H9 (cell line): Measurements from ENCODE around the gene CYB561D1. TPM values are rescaled to one million over a fixed set of nuclear protein-coding genes. Genes with fewer than 3 reads are reported as not detected.

Source experiments
- DNase-seq: peaks from one replicate; pipeline ENCODE4 v3.0.0-alpha.2; 2017
- H2AFZ ChIP-seq: one replicate; pipeline ENCODE4 v1.6.1; 2013; ENCODE audit warnings: mild to moderate bottlenecking, low read length, control low read depth, moderate library complexity
- H2AK5ac ChIP-seq: 2 replicates; pipeline ENCODE4 v1.6.1; 2013; ENCODE audit warnings: low read length, control low read depth, mixed read lengths; ENCODE audit not compliant: insufficient read length
- H2BK120ac ChIP-seq: one replicate; pipeline ENCODE4 v1.6.1; 2013; ENCODE audit warnings: low read depth, mild to moderate bottlenecking, low read length, control low read depth, inconsistent platforms; ENCODE audit not compliant: poor library complexity, severe bottlenecking
- H2BK12ac ChIP-seq: 2 replicates; pipeline ENCODE4 v1.6.1; 2013; ENCODE audit warnings: low read length, control low read depth, mixed read lengths, low read depth; ENCODE audit not compliant: insufficient read length
- H2BK15ac ChIP-seq: 2 replicates; pipeline ENCODE4 v1.6.1; 2013; ENCODE audit warnings: low read depth, low read length, control low read depth
- H2BK20ac ChIP-seq: one replicate; pipeline ENCODE4 v1.6.1; 2013; ENCODE audit warnings: low read depth, mild to moderate bottlenecking, low read length, control low read depth, inconsistent platforms; ENCODE audit not compliant: poor library complexity, severe bottlenecking
- H2BK5ac ChIP-seq: 2 replicates; pipeline ENCODE4 v1.6.1; 2013; ENCODE audit warnings: low read length, control low read depth, mixed read lengths; ENCODE audit not compliant: insufficient read length
- H3K14ac ChIP-seq: 2 replicates; pipeline ENCODE4 v1.6.1; 2013; ENCODE audit warnings: low read length, control low read depth; ENCODE audit not compliant: insufficient read depth
- H3K18ac ChIP-seq: 2 replicates; pipeline ENCODE4 v1.6.1; 2013; ENCODE audit warnings: low read depth, mild to moderate bottlenecking, mixed read lengths, low read length, control low read depth; ENCODE audit not compliant: insufficient read length
- H3K23ac ChIP-seq: 2 replicates; pipeline ENCODE4 v1.6.1; 2013; ENCODE audit warnings: low read length, control low read depth, mixed read lengths, low read depth; ENCODE audit not compliant: insufficient read length
- H3K23me2 ChIP-seq: 2 replicates; pipeline ENCODE4 v1.6.1; 2013; ENCODE audit warnings: low read depth, mild to moderate bottlenecking, mixed read lengths, low read length, control low read depth; ENCODE audit not compliant: insufficient read length, poor library complexity, severe bottlenecking
- H3K27ac ChIP-seq: 2 replicates; pipeline ENCODE4 v1.5.1; 2013; ENCODE audit warnings: low read length, control low read depth, mixed read lengths, low read depth; ENCODE audit not compliant: insufficient read length
- H3K27me3 ChIP-seq: 2 replicates; pipeline ENCODE4 v1.6.1; 2013; ENCODE audit warnings: low read length, control low read depth, inconsistent platforms; ENCODE audit not compliant: insufficient read depth
- H3K4ac ChIP-seq: 2 replicates; pipeline ENCODE4 v1.6.1; 2013; ENCODE audit warnings: low read depth, mild to moderate bottlenecking, control low read depth, inconsistent platforms, low read length, moderate library complexity
- H3K4me1 ChIP-seq: 2 replicates; pipeline ENCODE4 v1.6.1; 2013; ENCODE audit warnings: low read length, control low read depth, inconsistent platforms; ENCODE audit not compliant: insufficient read depth
- H3K4me2 ChIP-seq: 2 replicates; pipeline ENCODE4 v1.6.1; 2013; ENCODE audit warnings: low read length, control low read depth, mixed read lengths; ENCODE audit not compliant: insufficient read length, insufficient read depth
- H3K56ac ChIP-seq: 2 replicates; pipeline ENCODE4 v1.6.1; 2013; ENCODE audit warnings: low read depth, mild to moderate bottlenecking, mixed read lengths, low read length, control low read depth; ENCODE audit not compliant: insufficient read length
- H3K79me1 ChIP-seq: 2 replicates; pipeline ENCODE4 v1.6.1; 2013; ENCODE audit warnings: low read depth, mild to moderate bottlenecking, moderate library complexity, low read length, control low read depth, inconsistent platforms; ENCODE audit not compliant: insufficient read depth, poor library complexity, severe bottlenecking
- H3K79me2 ChIP-seq: 2 replicates; pipeline ENCODE4 v1.6.1; 2013; ENCODE audit warnings: low read length, control low read depth, inconsistent platforms; ENCODE audit not compliant: insufficient read depth
- H3K9ac ChIP-seq: 2 replicates; pipeline ENCODE4 v1.6.1; 2013; ENCODE audit warnings: low read length, control low read depth, mixed read lengths; ENCODE audit not compliant: insufficient read length; ENCODE audit errors: extremely low read depth
- H3K9me3 ChIP-seq: one replicate; pipeline ENCODE4 v1.6.1; 2013; ENCODE audit warnings: low read depth, low read length, inconsistent platforms; ENCODE audit not compliant: control insufficient read depth
- H3T11ph ChIP-seq: one replicate; pipeline ENCODE4 v1.6.1; 2013; ENCODE audit warnings: mild to moderate bottlenecking, low read length, control low read depth, inconsistent platforms
- H4K20me1 ChIP-seq: one replicate; pipeline ENCODE4 v1.6.1; 2013; ENCODE audit not compliant: control insufficient read depth, insufficient read length, insufficient read depth
- H4K5ac ChIP-seq: 2 replicates; pipeline ENCODE4 v1.6.1; 2013; ENCODE audit warnings: low read depth, mild to moderate bottlenecking, mixed read lengths, low read length, control low read depth; ENCODE audit not compliant: insufficient read length
- H4K8ac ChIP-seq: replicated peaks from 2 replicates; pipeline ENCODE4 v1.6.1; 2013; ENCODE audit warnings: low read length, control low read depth, mixed read lengths, low read depth; ENCODE audit not compliant: insufficient read length
- H4K91ac ChIP-seq: 2 replicates; pipeline ENCODE4 v1.6.1; 2013; ENCODE audit warnings: low read depth, mild to moderate bottlenecking, moderate library complexity, mixed read lengths, low read length, control low read depth; ENCODE audit not compliant: insufficient read length
- H3K27ac Mint-ChIP-seq, 3 experiments: 2 replicates in 2 of 3; 3 replicates in 1 of 3; pipeline ENCODE4 v1.8.0; 2020 to 2021; ENCODE audit warnings: mixed read lengths in 3 of 3, mild to moderate bottlenecking in 1 of 3, moderate library complexity in 1 of 3
- H3K27me3 Mint-ChIP-seq: 2 replicates; pipeline ENCODE4 v1.8.0; 2021; ENCODE audit warnings: low read depth, mild to moderate bottlenecking, moderate library complexity, mixed read lengths
- H3K36me3 Mint-ChIP-seq, 3 experiments: 2 replicates in 2 of 3; 3 replicates in 1 of 3; pipeline ENCODE4 v1.8.0; 2020 to 2021; ENCODE audit warnings: low read depth in 3 of 3, mixed read lengths in 3 of 3; ENCODE audit not compliant: insufficient read depth in 1 of 3
- H3K4me1 Mint-ChIP-seq, 2 experiments: 2 replicates each; pipeline ENCODE4 v1.8.0; 2020; ENCODE audit warnings: mixed read lengths in 2 of 2
- H3K4me3 Mint-ChIP-seq, 2 experiments: 2 replicates in 1 of 2; 3 replicates in 1 of 2; pipeline ENCODE4 v1.8.0; 2020 to 2021; ENCODE audit warnings: mild to moderate bottlenecking in 2 of 2, mixed read lengths in 2 of 2, moderate library complexity in 1 of 2
- H3K9me3 Mint-ChIP-seq, 2 experiments: 2 replicates in 1 of 2; 3 replicates in 1 of 2; pipeline ENCODE4 v1.8.0; 2020; ENCODE audit warnings: mild to moderate bottlenecking in 2 of 2, mixed read lengths in 2 of 2, moderate library complexity in 1 of 2
- CTCF ChIP-seq: fragments of 200-600 bp; sonication (generic); conservative IDR thresholded peaks from 3 replicates; pipeline ENCODE4 v1.8.0; 2021; ENCODE audit warnings: antibody characterized with exemption, mild to moderate bottlenecking
- WGBS: extraction: QIAGEN DNeasy Blood & Tissue Kit; methylation state at CpG from one replicate; pipeline ENCODE4 v1.1.7; 2013; ENCODE audit warnings: missing lambda C conversion rate, low lambda C conversion rate, mixed read lengths; ENCODE audit not compliant: insufficient read length; ENCODE audit errors: extremely low coverage; 5-methylcytosine and 5-hydroxymethylcytosine counted together
- total RNA-seq: library from RNA; stranded (reverse); gene quantifications from 2 replicates; pipeline ENCODE4 v1.2.1, GENCODE V29; 2021

CYB561D1 gene
- total RNA-seq, 1 experiment from 2014 or later: 6.5 TPM

- Histone ChIP-seq H2BK5ac (no peak overlapping the region), H3K23ac (no peak overlapping the region), H3K9me3 (no peaks in the 10 kb centered on the region), H3K23me2 (peaks cover 15% of the 10 kb centered on the region), H3K9ac (peak overlapping the region; percentile 39), H3K4ac (no peak overlapping the region), H3K27me3 (peaks cover 14% of the 10 kb centered on the region; the same call in 1 of the 2 replicates), H3K56ac (no peak overlapping the region), H3K4me2 (peak overlapping the region; percentile 67), H3T11ph (no peak overlapping the region), H2BK12ac (no peak overlapping the region), H3K18ac (no peak overlapping the region), H4K91ac (no peak overlapping the region), H3K79me2 (no peaks in the 10 kb centered on the region), H2AK5ac (no peak overlapping the region), H4K5ac (no peak overlapping the region), H2BK20ac (no peak overlapping the region), H4K20me1 (no peaks in the 10 kb centered on the region), H2BK120ac (no peak overlapping the region), H3K79me1 (no peaks in the 10 kb centered on the region), H3K14ac (peak overlapping the region; percentile 56; the same call in 1 of the 2 replicates), H3K27ac (no peak overlapping the region), H3K4me1 (no peaks in the 10 kb centered on the region; the same call in 1 of the 2 replicates), H2BK15ac (no peak overlapping the region), H4K8ac (no peak overlapping the region), H2AFZ (peak overlapping the region; percentile 75)
- no peak for DNase-seq
- Mint-ChIP-seq H3K4me1 (peaks cover 21 to 22% of the 10 kb centered on the region in 2 experiments), H3K27ac (no peak overlapping the region), H3K27me3 (peaks cover 88% of the 10 kb centered on the region), H3K4me3 (peak overlapping the region; percentile 66 to 82), H3K9me3 (peaks cover 0 to 3% of the 10 kb centered on the region in 2 experiments; a peak in 2 of 5 replicates), H3K36me3 (no peaks in the 10 kb centered on the region)
- no CpG with 5 or more reads among the region's 24 CpGs for WGBS
- no peak for TF ChIP-seq CTCF
These were observed 27.8 kb upstream of the CYB561D1 start for GRCh38 chr1:109466125-109466451.
